ENCODE data around the gene LANCL3.
"Not testable (repeated sequence)": the region's sequence is repeated elsewhere in the genome, so short reads cannot be mapped to it uniquely, and the experiment has no call there.

The LANCL3 gene

GRCh38 chrX:37571426-37572107, at the start of gene LANCL3:
Gene LANCL3, plus strand, starts transcription at chrX:37571661. Its CDS starts 210 bp downstream, at chrX:37571871.
- H3K4me1 ChIP-seq (ENCODE audit: control insufficient read depth in 1 of 2, insufficient read depth in 1 of 2, low read depth in 1 of 2, low read length in 1 of 2); H3K4me3 ChIP-seq (ENCODE audit: low read depth in 1 of 2, low read length in 1 of 2); H3K36me3 ChIP-seq; H3K9me3 ChIP-seq; H3K27ac ChIP-seq: not testable (repeated sequence)
- peaks cover 34% of the 10 kb centered on the region for H3K27me3 ChIP-seq

DNA sequence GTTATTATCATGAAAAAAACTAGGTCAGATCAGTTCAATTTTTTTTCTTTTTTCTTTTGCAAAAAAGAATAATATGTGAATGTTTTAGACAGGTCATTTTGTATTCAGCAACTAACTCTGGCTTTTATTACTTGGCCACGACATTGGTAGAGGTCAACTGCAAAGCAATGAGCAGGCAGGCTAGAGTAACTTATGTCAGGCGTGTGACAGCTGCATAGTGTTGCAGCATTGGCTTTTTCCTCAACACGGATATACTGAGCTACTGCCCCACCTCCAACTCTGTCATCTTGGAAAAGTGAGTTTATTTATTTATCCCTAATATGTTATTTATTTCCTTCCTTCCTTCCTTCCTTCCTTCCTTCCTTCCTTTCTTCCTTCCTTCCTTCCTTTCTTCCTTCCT, 47.8 kb upstream of the LANCL3 start:
- not testable (repeated sequence) for H3K4me3 ChIP-seq (ENCODE audit: low read depth in 1 of 2, low read length in 1 of 2); H3K4me1 ChIP-seq (ENCODE audit: control insufficient read depth in 1 of 2, insufficient read depth in 1 of 2, low read depth in 1 of 2, low read length in 1 of 2); H3K27me3 ChIP-seq; H3K36me3 ChIP-seq; H3K9me3 ChIP-seq; H3K27ac ChIP-seq

DNA sequence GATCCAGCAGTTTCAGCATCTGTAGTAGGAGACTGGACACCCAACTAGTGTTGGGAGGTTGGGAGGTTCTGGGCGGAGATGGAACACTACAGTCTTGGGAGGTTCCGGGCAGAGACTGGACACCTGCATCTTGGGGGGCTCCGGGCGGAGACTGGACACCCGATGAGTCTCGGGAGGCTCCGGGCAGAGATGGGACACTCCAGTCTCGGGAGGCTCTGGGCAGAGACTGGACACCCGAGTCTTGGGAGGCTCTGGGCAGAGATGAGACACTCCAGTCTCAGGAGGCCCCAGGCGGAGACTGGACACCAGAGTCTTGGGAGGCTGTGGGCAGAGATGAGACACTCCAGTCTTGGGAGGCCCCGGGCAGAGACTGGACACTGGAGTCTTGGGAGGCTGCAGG, 29.5 kb upstream of the LANCL3 start:
- TF ChIP-seq CTCF (IDR thresholded peaks at IDR 0.05), result no peak
- Histone ChIP-seq H3K27ac (no peak overlapping the region), H3K4me3 (ENCODE audit: low read depth in 1 of 2, low read length in 1 of 2) (no peak overlapping the region), H3K9me3 (no peaks in the 10 kb centered on the region), H3K36me3 (no peaks in the 10 kb centered on the region), H3K27me3 (no peaks in the 10 kb centered on the region), H3K4me1 (ENCODE audit: control insufficient read depth in 1 of 2, insufficient read depth in 1 of 2, low read depth in 1 of 2, low read length in 1 of 2) (no peaks in the 10 kb centered on the region)

DNA sequence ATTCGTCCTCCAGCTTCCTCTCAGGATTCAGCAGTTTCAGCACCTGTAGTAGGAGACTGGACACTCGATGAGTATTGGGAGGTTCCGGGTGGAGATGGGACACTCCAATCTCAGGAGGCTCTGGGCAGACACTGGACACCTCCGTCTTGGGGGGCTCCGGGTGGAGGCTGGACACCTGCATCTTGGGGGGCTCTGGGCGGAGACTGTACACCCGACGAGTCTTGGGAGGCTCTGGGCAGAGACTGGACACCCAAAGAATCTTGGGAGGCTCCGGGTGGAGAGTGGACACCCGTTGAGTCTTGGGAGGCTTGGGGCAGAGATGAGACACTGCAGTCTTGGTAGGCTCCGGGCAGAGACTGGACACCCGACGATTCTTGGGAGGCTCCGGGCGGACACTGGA, 28.7 kb upstream of the LANCL3 start:
- Histone ChIP-seq H3K27ac (no peak overlapping the region), H3K4me1 (ENCODE audit: control insufficient read depth in 1 of 2, insufficient read depth in 1 of 2, low read depth in 1 of 2, low read length in 1 of 2) (no peaks in the 10 kb centered on the region), H3K36me3 (no peaks in the 10 kb centered on the region), H3K4me3 (ENCODE audit: low read depth in 1 of 2, low read length in 1 of 2) (no peak overlapping the region), H3K9me3 (no peaks in the 10 kb centered on the region), H3K27me3 (no peaks in the 10 kb centered on the region)
- TF ChIP-seq CTCF (IDR thresholded peaks at IDR 0.05), result no peak

DNA sequence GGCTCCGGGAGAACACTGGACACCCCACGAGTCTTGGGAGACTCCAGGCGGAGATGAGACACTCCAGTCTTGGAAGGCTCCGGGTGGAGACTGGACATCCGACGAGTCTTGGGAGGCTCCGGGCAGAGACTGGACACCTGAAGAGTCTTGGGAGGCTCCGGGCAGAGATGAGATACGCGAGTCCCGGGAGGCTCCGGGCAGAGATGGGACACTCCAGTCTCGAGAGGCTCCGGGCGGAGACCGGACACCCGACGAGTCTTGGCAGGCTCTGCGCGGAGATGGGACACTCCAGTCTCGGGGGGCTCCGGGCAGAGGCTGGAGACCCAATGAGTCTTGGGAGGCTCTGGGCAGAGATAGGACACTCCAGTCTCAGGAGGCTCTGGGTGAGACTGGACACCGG, 28.1 kb upstream of the LANCL3 start:
- H3K9me3 ChIP-seq, result no peaks in the 10 kb centered on the region
- H3K27me3 ChIP-seq, result no peaks in the 10 kb centered on the region
- no peaks in the 10 kb centered on the region for H3K36me3 ChIP-seq

GRCh38 chrX:37544531-37544930, 26.9 kb upstream of the LANCL3 start:
- H3K27me3 ChIP-seq; H3K9me3 ChIP-seq; H3K27ac ChIP-seq; H3K4me3 ChIP-seq (ENCODE audit: low read depth in 1 of 2, low read length in 1 of 2); H3K4me1 ChIP-seq (ENCODE audit: control insufficient read depth in 1 of 2, insufficient read depth in 1 of 2, low read depth in 1 of 2, low read length in 1 of 2); H3K36me3 ChIP-seq: not testable (repeated sequence)

More for the DNA sequence above, 28.1 kb upstream of the LANCL3 start:
- no peaks in the 10 kb centered on the region for H3K4me1 ChIP-seq (ENCODE audit: control insufficient read depth in 1 of 2, insufficient read depth in 1 of 2, low read depth in 1 of 2, low read length in 1 of 2)
- no peak overlapping the region for H3K27ac ChIP-seq
- H3K4me3 ChIP-seq (ENCODE audit: low read depth in 1 of 2, low read length in 1 of 2), result no peak overlapping the region
- TF ChIP-seq CTCF (IDR thresholded peaks at IDR 0.05), result no peak

DNA sequence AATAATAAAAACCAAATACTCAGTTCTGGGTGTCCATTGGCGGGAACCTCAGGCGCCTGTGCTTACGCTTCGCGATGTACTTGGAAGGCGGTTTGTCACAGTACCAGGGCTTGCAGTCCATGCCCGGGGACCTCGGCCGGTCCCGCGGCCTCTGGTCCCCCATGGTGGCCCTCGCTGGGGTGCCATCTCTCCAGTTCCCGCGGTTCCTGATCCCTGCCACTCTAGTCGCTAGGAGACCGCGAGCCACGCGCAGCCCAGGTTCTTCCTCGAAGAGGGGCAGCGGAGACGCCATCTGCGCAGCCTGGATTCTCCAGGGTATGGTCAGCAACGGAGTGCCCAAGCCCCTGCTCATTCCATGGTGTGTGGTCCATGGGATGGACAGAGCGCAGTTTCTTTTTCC, 26.4 kb upstream of the LANCL3 start:
- Histone ChIP-seq H3K27ac (no peak overlapping the region), H3K4me3 (ENCODE audit: low read depth in 1 of 2, low read length in 1 of 2) (no peak overlapping the region), H3K36me3 (no peaks in the 10 kb centered on the region), H3K27me3 (no peaks in the 10 kb centered on the region), H3K9me3 (no peaks in the 10 kb centered on the region), H3K4me1 (ENCODE audit: control insufficient read depth in 1 of 2, insufficient read depth in 1 of 2, low read depth in 1 of 2, low read length in 1 of 2) (no peaks in the 10 kb centered on the region)
- no peak for TF ChIP-seq CTCF (IDR thresholded peaks at IDR 0.05)

DNA sequence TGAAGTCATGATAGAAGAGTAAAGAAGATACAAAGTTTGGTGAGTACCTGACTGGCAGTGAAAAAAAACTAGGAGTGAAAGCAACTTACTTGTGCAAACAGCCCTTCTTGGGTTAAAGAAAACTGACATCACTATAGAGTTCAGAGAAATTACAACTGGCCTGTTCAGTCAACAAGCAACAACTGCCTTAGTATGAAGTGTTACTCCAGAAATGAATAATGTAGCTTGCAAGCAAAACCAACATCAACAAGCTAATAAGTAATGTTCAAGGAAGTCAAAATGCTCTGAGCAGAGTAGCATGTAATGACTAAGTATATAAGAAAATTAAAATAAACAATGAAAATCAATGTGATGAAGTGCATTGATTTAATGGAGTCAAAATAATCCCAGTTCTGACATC, 21.8 kb upstream of the LANCL3 start:
- H3K27me3 ChIP-seq; H3K27ac ChIP-seq; H3K36me3 ChIP-seq; H3K9me3 ChIP-seq; H3K4me1 ChIP-seq (ENCODE audit: control insufficient read depth in 1 of 2, insufficient read depth in 1 of 2, low read depth in 1 of 2, low read length in 1 of 2); H3K4me3 ChIP-seq (ENCODE audit: low read depth in 1 of 2, low read length in 1 of 2): not testable (repeated sequence)
